HG03558 (cell line): ENCODE measurements around the gene MGAT2.
"Not testable (repeated sequence)": the region's sequence is repeated elsewhere in the genome, so short reads cannot be mapped to it uniquely, and the experiment has no call there.

Source experiments
- ATAC-seq: cut with Tn5 transposase; IDR thresholded peaks from one replicate; pipeline ENCODE4 v1.9.1; 2021; ENCODE audit warnings: moderate number of reproducible peaks; ENCODE audit not compliant: unreplicated experiment; ENCODE audit errors: extremely low read depth

Gene MGAT2

DNA sequence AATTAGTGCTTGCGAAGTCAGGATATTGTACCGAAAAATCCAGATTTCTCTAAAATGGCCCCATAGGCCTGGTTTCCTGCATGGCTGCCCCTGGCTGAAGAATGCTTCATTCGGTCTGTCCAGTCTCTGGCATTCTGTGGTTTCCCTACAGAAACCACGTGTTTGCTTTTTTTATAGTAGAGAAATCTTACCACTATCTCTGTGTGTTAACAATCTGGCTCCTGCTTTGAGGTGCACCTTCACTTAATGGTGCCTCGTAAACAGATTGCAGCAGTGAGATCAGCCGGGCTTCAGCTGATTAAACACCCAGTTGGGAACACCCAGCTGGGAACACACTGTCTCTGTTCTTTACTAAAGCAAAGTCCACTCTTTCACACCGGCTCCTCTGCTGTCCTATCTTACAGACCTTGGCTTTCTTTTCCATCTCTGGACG, 21.1 kb downstream of the MGAT2 start:
- no peak for ATAC-seq

DNA sequence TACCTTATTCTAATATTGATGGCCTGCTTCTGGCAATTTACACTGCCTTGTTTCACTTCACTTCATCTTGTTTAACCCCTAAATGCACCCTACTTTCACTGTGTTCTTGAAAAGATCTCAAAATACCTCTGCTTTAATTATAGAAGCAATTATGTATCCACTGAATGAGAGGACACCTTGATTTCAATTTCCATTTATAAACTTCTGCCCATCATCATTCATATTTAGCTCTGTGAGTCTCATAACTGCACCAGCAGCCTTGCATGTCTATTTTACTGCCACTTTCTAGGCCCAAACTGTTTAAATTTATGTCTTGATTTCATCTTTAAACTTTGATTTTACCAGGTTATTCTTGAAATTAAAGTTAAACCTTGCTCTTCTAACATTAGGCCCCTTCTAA, 21.6 kb downstream of the MGAT2 start:
- ATAC-seq = no peak

DNA sequence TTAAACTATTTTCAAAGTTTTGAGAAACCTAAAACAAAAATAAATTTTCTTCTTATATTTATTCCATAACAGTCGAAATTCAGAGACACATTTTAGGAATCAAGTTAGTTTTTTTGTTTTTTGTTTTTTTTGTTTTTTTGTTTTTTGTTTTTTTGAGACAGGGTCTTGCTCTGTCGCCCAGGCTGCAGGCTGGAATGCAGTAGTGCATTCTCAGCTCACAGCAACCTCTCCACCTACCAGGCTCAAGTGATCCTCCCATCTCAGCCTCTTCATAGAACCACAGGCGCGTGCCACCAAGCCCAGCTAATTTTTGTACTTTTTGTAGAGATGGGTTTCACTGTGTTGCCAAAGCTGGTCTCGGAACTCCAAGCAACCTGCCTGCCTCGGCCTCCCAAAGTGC, 32.9 kb downstream of the MGAT2 start:
- no peak for ATAC-seq

DNA sequence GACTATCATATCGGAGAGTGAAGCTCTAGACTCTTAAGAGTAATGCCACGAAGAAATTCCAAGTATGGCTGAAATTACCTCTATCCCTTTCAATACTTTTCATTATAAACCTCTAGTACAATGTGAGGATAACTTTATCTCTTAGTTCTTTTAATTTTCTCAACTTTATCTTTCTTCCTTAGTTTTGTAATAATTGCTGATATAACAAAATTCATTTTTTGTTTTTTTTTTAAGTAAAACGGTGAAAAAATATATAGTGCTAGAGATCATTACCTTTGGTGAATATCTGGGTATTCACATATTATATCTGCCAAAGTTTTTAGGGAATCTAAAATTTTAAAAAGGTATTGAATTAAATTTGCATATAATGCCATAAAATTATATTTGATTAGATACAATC, 33.9 kb downstream of the MGAT2 start:
- no peak for ATAC-seq

DNA sequence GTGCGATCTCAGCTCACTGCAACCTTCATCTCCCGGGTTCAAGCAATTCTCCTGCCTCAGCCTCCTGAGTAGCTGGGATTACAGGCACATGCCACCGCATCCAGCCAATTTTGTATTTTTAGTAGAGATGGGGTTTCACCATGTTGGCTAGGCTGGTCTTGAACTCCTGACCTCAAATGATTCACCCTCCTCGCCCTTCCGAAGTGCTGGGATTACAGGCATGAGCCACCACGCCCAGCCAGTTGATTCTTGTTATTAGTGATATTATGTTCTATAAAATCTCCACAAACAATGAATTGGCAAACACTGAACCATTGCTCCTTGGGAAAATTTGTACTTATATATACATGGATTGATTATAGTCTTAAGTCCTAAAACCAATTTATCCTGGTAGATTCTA, 36.9 kb downstream of the MGAT2 start:
- not testable (repeated sequence) for ATAC-seq

DNA sequence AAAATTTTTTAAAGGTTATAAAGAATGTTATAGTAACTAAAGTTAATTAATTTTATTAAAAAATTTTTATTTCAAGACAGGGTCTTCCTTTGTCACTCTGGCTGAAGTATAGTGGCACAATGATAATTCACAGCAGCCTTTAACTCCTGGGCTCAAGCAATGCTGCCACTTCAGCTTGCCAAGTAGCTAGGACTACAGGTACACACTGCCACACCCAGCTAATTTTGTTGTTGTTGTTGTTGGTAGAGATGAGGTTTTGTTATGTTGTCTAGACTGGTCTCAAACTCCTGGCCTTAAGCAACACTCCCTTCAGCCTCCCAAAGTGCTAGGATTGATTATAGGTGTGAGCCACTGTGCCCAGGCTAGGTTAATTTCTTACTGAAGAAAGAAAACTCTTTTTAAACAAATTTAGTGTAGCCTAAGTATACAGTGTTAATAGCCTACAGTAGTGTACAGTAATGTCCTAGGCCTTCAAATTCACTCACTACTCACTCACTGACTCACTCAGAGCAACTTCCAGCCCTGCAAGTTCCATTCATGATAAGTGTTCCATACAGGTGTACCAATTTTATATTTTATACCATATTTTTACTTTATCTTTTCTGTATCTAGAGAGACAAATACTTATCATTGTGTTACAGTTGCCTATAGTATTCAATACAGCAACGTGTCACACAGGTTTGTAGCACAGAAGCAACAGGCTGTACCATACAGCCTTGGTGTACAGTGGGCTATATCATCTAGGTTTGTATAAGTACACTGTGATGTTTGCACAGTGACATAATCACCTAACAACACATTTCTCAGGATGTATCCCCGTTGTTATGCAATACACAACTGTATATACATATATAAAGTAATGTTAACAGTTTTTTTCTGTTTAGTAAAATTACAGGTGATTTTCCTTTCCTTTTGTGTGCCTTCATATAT, 39.2 kb downstream of the MGAT2 start:
- ATAC-seq = no peak

DNA sequence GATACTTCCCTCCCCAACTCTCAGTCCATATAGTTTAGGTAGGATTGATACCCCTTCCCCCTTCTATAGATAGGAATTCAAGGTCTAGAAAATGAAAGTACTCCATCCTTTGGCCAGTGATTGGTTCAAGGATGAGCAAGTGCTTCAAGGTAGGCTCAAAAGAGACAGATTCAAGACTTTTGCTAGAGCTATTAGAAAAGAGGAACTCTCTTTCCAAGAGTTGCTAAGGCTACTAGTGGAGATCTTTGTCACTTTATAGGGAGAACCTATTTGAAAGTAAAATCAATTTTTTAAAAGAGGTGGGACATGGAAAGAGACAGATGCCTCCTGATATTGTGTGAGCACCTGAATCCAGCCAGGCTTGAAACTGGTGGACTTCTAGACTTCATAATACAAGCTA, 49.9 kb downstream of the MGAT2 start:
- ATAC-seq = no peak
